HG02852 (cell line): Measurements from ENCODE around the gene GIGYF2.

Experiments used
- ATAC-seq: cut with Tn5 transposase; IDR thresholded peaks from one replicate; pipeline ENCODE4 v1.9.1; 2021; ENCODE audit warnings: mild to moderate bottlenecking, moderate library complexity; ENCODE audit not compliant: unreplicated experiment

The GIGYF2 gene

GRCh38 chr2:232877940-232878511 lies 180.9 kb downstream of the GIGYF2 start:
- ATAC-seq, result no peak

DNA sequence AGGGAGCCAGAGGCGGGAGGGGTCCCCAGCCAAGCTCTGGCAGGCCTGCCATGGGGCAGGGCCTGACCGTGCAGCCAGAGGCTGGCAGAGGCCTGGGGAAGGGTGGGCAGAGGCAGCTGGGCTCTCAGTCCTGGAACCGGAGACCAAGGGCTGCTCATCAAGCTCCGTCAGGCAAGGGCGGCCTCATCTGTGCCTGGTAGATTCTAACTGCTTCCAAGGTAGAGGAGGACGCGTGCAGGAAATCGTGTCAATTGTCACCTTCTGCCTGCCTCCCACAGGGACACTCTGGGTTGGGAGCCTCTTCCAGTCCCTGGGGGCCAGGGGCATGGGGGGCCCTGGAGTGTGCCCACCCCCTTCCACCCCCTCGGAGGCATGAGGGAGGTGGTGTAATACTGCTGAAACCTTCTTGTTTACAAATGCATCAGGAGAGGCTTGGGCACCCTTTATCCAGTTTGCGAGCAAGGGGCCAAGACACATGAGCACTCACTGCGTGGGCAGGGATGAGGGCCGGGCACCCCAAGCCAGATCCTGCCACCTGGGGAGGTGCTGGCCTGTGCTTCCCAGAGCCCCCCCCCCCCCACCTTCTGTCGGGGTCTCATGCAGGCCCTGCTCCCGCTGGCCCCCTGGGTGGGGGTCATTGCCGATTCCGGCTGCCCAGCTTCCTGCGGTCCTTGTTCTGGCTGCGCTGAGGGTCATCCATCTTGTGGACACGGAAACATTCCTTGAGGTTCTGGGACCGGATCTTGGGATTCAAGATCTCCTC lies 181.9 kb downstream of the GIGYF2 start:
- ATAC-seq, result no peak

- ATAC-seq, result no peak
Measured at GRCh38 chr2:232879618-232880494, 182.7 kb downstream of the GIGYF2 start.

- no peak for ATAC-seq
Measured at GRCh38 chr2:232880764-232881351, 183.7 kb downstream of the GIGYF2 start.

- ATAC-seq, result no peak
Measured at GRCh38 chr2:232882085-232882484, 185.0 kb downstream of the GIGYF2 start.

DNA sequence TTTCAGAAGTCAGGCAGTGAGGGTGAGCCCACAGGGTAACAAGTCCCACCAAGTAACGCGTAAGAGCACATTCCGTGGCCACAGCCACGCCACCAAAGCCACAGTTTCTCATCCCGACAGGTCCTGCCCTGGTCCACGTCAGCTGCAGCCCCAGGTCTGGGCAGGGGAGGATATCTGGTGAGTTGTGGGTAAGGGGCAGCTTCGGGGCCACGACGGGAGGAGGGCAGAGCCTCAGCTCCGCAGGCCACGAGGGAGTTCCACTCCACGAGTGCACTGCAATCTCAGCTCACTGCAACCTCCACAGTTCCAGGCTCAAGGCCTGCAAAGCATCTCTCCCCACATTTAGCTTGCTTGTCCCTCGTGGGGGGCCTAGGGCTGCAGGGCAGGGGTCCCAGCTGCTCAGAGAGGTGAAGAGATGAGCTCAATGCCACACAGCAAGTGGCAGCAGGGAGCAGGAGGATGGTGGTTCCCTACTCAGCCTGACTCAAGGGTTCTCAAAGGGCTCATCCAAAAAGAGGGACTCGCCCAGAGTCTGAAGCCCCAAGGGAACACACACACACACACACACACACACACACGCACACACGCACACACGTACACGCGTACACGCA lies 185.5 kb downstream of the GIGYF2 start:
- no peak for ATAC-seq

- no peak for ATAC-seq
Measured at GRCh38 chr2:232883116-232883721, 186.1 kb downstream of the GIGYF2 start.

DNA sequence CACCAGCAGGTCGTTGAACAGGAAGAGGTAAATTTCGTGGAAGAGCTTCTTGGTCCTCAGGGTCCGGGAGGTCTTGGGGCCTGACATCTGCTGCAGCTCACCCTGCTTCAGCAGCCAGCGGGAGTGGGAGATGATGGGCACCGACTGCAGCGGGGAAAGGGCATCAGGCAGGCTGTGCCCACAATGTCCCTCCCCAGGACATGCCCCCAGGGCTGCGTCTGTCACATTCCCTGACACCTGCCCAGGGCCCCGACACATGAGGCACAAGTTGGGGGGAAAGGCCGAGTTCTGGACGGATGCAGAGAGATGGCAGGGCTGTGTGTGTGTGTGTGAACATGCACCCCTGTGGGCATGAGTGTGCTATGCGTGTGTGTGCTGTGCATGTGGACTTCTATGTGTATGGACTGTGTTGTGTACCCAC lies 186.9 kb downstream of the GIGYF2 start:
- no peak for ATAC-seq

- no peak for ATAC-seq
Measured at GRCh38 chr2:232884549-232885263, 187.6 kb downstream of the GIGYF2 start.

DNA sequence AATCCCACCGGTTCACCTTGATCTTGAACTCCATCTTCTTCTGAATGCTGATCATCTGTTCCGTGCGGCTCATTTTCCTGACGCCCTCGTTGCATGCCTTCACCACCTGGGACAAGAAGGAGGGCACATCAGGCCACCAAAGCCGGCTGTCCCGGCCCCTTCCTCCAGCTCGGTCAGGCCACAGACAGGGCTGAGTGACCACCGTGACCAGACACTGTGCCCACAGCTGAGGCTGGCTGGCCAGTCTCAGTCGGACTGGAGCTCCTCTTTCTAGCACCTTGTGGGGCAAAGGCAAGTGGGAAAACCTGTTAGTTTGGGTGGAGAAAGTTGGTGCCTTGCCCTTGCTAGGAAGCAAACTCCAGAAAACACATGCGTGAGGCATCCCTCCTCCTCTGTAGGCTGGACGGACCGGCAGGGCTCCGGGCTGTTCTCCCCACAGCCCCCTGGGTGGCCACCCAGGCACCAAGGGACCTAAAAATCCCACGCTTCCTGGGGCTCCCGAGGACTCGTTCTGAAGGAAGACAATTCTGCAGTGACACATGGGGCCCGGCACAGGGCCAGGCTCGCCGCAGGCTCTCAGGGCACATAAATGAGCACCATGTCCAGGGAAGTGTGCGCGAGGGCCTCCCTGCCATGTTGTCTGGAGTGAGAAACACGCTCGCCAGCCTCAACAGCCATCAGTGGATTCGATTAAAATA lies 188.3 kb downstream of the GIGYF2 start:
- ATAC-seq, result no peak

- ATAC-seq, result no peak
Measured at GRCh38 chr2:232886176-232886575, 189.0 kb downstream of the GIGYF2 start.

DNA sequence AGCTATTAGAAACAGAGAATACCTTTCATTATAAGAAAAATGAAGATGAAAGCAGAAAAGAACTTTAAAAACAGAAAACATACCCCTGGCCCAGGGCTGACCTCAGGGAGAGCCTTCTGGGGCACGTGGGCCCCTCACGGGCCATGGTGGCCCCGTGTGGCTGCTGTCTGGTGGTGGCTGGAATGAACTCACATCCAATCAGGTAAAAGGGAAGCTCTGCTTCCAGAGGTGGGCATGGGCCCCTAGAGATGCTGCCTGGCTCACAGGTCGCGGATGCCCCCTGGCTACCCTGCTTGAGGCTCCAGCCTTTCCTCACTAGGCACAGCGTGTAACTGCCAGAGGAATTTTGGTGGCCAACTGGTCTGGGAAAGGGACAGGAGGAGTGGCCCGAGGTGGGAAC lies 189.5 kb downstream of the GIGYF2 start:
- no peak for ATAC-seq

DNA sequence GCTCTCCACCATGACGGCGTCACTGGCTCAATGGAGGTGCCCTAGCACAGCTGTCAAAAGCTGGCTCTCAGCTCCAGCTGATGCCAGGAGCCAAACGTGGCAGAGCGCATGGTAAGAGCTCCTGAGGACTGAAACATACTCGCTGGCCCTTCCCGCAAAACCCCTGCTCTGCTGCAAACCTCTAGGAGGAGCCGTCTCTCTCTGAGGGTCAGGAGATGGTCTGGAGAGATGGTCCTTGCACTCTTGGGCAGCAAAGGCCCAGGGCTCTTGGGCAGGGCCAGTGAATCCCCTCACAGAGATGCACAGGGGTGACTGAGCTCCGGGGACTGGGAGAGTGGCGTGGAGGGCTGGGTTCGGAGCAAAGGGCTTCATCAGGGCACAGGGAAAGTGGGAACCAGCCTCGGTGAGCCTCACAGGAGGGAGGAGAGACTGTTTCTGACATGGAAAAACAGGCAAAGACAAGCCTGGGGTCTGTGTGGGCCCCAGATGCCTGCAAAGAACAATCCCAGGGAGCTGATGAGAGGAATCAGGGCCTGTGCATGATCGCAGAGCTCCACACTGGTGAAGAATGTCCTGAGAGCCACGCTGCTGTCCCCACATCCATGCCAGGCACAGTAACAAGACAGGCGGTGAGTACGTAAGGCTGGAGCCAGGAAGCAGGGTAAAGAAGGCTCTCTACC lies 190.2 kb downstream of the GIGYF2 start:
- no peak for ATAC-seq

DNA sequence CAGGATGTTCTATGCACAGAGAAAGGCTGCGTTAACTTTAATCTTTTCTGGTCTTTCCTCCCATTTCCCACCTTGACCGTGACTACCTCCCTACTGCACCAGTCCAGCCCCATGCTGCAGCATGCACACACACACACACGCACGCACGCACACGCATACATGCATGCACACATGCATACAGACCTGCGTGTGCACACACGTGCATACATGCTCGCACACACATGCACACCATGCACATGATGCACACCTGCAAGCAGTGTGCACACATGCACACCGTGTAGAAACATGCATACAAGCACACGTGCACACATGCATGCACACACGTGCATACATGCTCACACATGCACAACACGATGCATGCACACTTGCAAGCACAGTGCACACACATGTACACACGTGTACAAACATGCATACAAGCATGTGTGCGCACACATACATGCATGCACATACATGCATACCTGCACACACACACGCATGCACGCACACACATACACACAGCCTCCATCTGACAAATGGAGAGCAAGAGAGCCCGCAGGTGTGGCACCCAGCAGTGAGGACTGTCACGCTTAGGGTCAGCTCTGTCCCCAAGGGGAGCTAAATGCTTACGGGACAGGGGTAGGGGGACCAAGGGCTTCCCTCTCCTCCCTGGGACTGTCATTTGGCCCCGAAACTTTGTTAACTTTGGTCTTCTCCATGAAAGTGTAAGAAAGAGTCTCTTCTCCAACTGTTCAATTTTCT lies 191.1 kb downstream of the GIGYF2 start:
- no peak for ATAC-seq

DNA sequence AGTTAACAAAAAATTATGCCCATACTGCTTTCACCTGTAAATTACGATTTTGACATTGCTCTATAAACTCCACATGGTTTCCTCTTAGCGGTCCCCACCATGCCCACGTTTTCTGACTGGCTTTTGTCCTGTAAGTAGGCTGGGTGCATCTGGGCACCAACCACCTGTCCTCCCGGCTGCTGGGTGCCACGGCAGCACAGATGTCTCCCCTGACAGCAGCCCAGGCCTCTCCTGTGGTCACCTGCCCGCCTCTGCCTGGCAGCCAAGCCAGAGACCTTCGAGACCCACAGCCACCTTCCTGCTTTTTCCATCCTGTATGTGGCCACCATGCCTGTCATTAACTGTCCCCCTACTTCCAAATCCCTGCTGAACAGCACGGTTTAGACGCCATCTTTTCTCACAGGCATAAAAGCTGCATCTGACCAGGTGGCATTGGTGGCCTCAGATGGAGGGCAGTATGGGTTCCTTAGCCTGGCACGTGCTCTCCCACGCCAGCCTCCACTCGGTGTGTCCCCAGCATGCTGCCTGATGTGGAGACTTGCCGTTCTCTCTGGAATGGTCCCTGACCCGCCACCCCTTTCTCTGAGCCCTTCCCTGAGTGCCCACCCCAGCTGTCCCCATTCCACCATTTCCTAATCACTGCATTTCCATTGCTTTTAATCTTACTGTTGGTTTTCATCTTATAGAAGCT lies 191.9 kb downstream of the GIGYF2 start:
- no peak for ATAC-seq

- ATAC-seq, result no peak
Measured at GRCh38 chr2:232889876-232890401, 192.8 kb downstream of the GIGYF2 start.

DNA sequence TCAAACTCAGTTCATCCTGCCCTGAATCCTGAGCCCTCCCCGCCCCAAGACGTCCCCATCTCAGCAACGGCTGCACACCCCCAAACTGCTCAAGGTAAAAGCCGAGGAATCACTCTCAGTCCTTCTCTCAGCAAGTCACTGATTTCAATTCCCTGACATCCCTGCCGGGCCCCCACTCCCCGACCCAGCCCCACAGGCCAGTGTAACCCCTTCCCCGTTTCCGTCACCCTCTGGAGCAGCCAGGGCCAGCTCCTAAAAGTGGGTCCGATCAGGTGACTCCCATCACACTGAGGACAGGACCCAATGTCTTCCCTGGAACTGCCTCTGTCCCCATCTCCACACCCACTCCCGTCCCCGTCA lies 193.4 kb downstream of the GIGYF2 start:
- no peak for ATAC-seq
